KMS-11 (cell line): ENCODE results near the gene EIF1.

Source experiments
- H2AFZ ChIP-seq: fragments of 200-600 bp; sonication (generic); 2 replicates; pipeline ENCODE4 v1.6.1; 2016; ENCODE audit warnings: antibody characterized with exemption, mixed run types, low read depth
- H3K27ac ChIP-seq: fragments of 200-600 bp; sonication (generic); 2 replicates; pipeline ENCODE4 v1.6.1; 2016; ENCODE audit warnings: mild to moderate bottlenecking, mixed run types
- H3K27me3 ChIP-seq: fragments of 200-600 bp; sonication (generic); 2 replicates; pipeline ENCODE4 v1.6.1; 2017; ENCODE audit warnings: mild to moderate bottlenecking, low read depth, mixed run types, moderate library complexity; ENCODE audit not compliant: insufficient read depth
- H3K36me3 ChIP-seq: fragments of 200-600 bp; sonication (generic); 2 replicates; pipeline ENCODE4 v1.6.1; 2017; ENCODE audit warnings: mild to moderate bottlenecking, mixed run types; ENCODE audit not compliant: insufficient read depth
- H3K4me1 ChIP-seq: fragments of 200-600 bp; sonication (generic); 2 replicates; pipeline ENCODE4 v1.6.1; 2016; ENCODE audit warnings: mild to moderate bottlenecking, low read depth, mixed run types; ENCODE audit not compliant: poor library complexity, severe bottlenecking
- H3K4me2 ChIP-seq: fragments of 200-600 bp; sonication (generic); 2 replicates; pipeline ENCODE4 v1.7.0; 2016; ENCODE audit warnings: mild to moderate bottlenecking, mixed run types
- H3K4me3 ChIP-seq: fragments of 200-600 bp; sonication (generic); IDR thresholded peaks from 2 replicates; pipeline ENCODE4 v1.6.1; 2017; ENCODE audit warnings: low read depth, low read length, mixed read lengths; ENCODE audit not compliant: insufficient read depth
- H3K79me2 ChIP-seq: fragments of 200-600 bp; sonication (generic); 2 replicates; pipeline ENCODE4 v1.6.1; 2016; ENCODE audit warnings: low read depth, mixed run types; ENCODE audit not compliant: insufficient read depth
- H3K9ac ChIP-seq: fragments of 200-600 bp; sonication (generic); 2 replicates; pipeline ENCODE4 v1.6.1; 2016; ENCODE audit warnings: mild to moderate bottlenecking, mixed run types
- H4K20me1 ChIP-seq: fragments of 200-600 bp; sonication (generic); 2 replicates; pipeline ENCODE4 v1.6.1; 2016; ENCODE audit warnings: mild to moderate bottlenecking, mixed run types; ENCODE audit not compliant: insufficient read depth
- TF ChIP-seq, protein P1 (sequence below): fragments of 200-600 bp; sonication (generic); conservative IDR thresholded peaks from 2 replicates; pipeline ENCODE4 v1.6.1; 2017; ENCODE audit warnings: low read depth, mild to moderate bottlenecking, antibody characterized with exemption, low read length, moderate library complexity, mixed read lengths

Gene EIF1

GRCh38 chr17:41649923-41650519, 38.7 kb upstream of the EIF1 start:
- Histone ChIP-seq H3K4me3 (no peak overlapping the region), H3K79me2 (no peaks in the 10 kb centered on the region), H3K4me2 (no peak overlapping the region), H3K36me3 (no peaks in the 10 kb centered on the region), H3K27ac (no peak overlapping the region), H2AFZ (no peak overlapping the region), H3K4me1 (peaks cover 12% of the 10 kb centered on the region), H3K27me3 (no peaks in the 10 kb centered on the region), H3K9ac (no peak overlapping the region), H4K20me1 (no peaks in the 10 kb centered on the region)
- TF ChIP-seq, protein P1, sequence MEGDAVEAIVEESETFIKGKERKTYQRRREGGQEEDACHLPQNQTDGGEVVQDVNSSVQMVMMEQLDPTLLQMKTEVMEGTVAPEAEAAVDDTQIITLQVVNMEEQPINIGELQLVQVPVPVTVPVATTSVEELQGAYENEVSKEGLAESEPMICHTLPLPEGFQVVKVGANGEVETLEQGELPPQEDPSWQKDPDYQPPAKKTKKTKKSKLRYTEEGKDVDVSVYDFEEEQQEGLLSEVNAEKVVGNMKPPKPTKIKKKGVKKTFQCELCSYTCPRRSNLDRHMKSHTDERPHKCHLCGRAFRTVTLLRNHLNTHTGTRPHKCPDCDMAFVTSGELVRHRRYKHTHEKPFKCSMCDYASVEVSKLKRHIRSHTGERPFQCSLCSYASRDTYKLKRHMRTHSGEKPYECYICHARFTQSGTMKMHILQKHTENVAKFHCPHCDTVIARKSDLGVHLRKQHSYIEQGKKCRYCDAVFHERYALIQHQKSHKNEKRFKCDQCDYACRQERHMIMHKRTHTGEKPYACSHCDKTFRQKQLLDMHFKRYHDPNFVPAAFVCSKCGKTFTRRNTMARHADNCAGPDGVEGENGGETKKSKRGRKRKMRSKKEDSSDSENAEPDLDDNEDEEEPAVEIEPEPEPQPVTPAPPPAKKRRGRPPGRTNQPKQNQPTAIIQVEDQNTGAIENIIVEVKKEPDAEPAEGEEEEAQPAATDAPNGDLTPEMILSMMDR: no peak

DNA sequence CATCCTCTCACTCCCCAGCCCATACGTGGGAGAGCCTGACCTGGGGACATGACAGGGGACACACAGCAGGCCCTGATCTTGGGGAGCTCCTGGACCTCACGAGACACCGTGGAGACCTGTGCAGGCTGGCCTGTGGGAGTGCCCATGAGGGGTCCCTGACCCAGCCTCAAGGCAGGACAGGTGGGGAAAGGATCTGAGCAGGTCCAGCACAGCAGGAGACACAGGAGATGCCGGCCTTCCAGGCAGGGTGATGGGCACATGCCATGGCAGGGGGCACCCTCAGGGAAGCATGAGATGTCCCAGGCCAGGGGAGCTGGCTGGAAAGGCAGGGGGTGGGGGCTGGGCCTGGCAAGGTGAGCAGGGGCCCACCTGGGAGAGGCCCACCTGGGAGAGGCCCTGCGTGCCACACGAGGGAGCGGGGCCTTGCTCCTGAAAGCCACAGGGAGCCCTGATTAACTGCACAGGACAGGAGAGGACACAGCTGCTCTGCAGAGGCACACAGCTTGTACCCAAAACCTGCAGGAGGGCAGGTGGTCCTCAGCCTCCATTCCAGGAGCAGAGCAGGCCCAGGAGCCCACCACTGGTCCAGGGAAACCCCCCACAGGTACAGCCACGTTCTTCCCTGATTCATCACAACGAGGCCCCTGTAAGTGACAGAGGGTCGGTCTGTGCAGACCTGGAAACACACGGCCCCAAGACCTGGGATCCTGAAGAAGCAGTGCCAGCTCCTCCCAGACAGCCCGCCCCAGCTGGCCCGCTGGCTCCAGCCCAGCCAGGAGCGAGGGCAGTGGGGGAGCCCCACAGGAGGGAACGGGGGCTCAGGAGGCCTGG, 37.7 kb upstream of the EIF1 start:
- Histone ChIP-seq H3K27me3 (no peaks in the 10 kb centered on the region), H3K36me3 (no peaks in the 10 kb centered on the region), H3K79me2 (no peaks in the 10 kb centered on the region), H2AFZ (no peak overlapping the region), H3K27ac (no peak overlapping the region), H3K4me2 (no peak overlapping the region), H3K9ac (no peak overlapping the region), H3K4me3 (no peak overlapping the region), H4K20me1 (no peaks in the 10 kb centered on the region), H3K4me1 (peaks cover 12% of the 10 kb centered on the region)
- TF ChIP-seq, protein P1: no peak

DNA sequence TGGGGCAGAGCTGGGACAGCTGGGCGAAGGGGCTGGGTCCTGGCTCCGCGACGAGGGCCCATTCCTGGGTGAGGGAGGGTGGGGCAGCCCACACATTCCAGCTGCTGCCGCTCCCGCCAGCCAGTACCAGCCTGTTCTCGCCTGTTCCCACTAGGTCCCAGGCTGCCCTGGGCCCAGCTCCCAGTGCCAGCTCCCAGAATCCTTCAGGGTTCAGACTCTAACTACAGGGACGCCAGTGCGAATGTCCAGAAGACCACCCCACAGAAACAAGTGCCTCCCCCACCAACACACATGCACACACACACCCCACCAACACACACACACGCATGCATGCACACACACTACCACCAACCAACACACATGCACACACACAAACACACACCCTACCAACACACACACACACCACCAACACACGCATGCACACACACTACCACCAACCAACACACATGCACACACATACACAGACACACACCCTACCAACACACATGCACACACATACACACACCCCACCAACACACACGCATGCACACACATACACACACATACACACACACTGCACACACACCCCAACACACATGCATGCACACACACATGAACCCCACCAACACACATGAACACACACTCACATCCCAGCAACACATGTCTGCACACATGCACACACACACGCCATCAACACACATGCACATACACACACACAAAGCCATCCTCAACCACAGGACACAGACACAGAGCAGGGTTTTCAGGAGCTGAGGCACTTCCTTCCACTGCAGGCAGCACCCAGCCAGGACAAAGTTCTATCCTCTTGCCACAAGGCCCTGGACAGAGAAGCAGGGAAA, 36.8 kb upstream of the EIF1 start:
- no peak overlapping the region for H3K4me2 ChIP-seq
- H2AFZ ChIP-seq: no peak overlapping the region
- H3K27ac ChIP-seq: no peak overlapping the region
- H3K9ac ChIP-seq: no peak overlapping the region
- H4K20me1 ChIP-seq: no peaks in the 10 kb centered on the region
- TF ChIP-seq, protein P1: no peak
- no peak overlapping the region for H3K4me3 ChIP-seq
- H3K4me1 ChIP-seq: peaks cover 12% of the 10 kb centered on the region
- no peaks in the 10 kb centered on the region for H3K79me2 ChIP-seq
- no peaks in the 10 kb centered on the region for H3K36me3 ChIP-seq
- H3K27me3 ChIP-seq: no peaks in the 10 kb centered on the region

DNA sequence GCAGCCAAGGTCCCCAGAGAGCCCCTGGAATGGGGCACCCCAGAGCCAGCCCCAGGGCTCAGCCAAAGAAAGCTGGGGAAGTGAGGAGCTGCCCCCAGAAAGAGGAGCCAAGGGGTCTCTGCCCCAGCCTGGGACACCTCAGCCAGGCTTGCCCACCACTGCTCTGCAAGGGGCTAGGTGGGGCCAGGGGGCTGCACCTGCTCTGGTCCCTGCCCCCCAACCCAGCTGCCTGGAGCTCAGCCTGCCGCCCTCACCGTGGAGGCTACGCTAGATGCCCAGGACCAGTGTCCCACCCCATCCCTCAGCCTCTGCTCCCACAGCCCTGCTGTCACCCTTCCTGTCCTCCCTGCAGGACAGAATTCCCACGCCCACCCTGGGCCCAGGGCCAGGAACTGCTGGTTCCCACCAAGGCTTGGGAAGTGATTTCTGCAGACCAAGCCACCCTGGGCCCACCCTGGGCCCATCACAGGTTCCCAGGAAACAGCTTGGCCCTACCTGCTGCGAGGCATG, 36.2 kb upstream of the EIF1 start:
- H3K4me2 ChIP-seq: no peak overlapping the region
- H3K27ac ChIP-seq: no peak overlapping the region
- H3K79me2 ChIP-seq: no peaks in the 10 kb centered on the region
- H2AFZ ChIP-seq: no peak overlapping the region
- H3K9ac ChIP-seq: no peak overlapping the region
- no peaks in the 10 kb centered on the region for H3K27me3 ChIP-seq
- peaks cover 9% of the 10 kb centered on the region for H3K4me1 ChIP-seq
- TF ChIP-seq, protein P1: no peak
- no peaks in the 10 kb centered on the region for H4K20me1 ChIP-seq
- no peak overlapping the region for H3K4me3 ChIP-seq
- H3K36me3 ChIP-seq: no peaks in the 10 kb centered on the region
